HG03469 (cell line): Measurements from ENCODE around the gene RAD51.

Experiments used
- ATAC-seq: cut with Tn5 transposase; IDR thresholded peaks from one replicate; pipeline ENCODE4 v1.9.1; 2021; ENCODE audit warnings: mild to moderate bottlenecking, moderate library complexity, moderate number of reproducible peaks; ENCODE audit not compliant: unreplicated experiment

RAD51 gene

GRCh38 chr15:40721701-40722100 lies 26.7 kb downstream of the RAD51 start:
- ATAC-seq: no peak

DNA sequence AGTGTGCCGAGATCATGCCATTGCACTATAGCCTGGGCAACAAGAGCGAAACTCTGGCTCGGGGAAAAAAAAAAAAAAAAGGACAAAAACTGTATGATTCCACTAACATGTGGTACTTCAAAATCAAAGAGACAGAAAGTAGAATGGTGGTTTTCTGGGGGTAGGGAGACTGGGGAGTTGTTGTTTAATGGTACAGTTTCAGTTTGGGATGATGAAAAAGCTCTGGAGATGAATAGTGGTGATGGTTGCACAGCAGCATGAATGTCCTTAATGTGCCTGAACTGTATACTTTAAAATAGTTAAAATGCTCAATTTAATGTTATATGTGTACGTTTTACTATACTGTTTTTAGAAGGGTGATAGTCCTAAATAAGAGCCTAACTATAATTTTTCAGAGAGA lies 27.4 kb downstream of the RAD51 start:
- no peak for ATAC-seq

DNA sequence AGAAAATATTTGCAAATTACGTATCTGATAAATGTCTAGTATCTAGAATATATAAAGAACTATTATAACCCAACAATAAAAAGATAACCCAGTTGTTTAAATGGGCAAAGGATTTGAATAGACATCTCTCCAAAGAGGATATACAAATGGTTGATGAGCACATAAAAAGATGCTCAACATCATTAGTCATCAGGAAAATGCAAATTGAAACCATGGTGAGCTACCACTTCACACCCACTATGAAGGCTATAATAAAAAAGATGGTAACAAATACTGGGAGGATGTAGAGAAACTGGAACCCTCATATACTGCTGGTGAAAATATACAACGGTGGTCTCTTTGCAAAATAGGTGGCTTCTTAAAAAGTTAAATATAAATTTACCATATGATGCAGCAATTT lies 28.0 kb downstream of the RAD51 start:
- no peak for ATAC-seq

- ATAC-seq: no peak
These were observed 28.9 kb downstream of the RAD51 start for GRCh38 chr15:40723919-40724318.

- no peak for ATAC-seq
These were observed 36.1 kb downstream of the RAD51 start for GRCh38 chr15:40731034-40731433.

DNA sequence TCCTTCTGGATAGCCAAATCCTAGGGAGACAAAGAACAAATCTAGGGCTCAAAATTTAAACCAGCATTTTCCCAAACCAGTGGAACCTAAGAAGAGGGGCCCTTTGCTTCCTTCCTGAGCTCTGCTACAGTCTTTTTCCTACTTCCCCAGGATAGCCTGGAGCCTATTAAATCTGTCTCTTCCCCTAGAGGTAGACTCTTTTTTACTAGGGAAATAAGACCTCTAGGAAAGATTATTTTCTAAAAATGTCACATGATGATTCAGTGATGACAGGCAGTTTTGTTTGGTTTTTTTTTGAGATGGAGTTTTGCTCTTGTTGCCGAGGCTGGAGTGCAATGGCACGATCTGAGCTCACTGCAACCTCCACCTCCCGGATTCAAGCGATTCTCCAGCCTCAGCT lies 41.6 kb downstream of the RAD51 start:
- no peak for ATAC-seq

DNA sequence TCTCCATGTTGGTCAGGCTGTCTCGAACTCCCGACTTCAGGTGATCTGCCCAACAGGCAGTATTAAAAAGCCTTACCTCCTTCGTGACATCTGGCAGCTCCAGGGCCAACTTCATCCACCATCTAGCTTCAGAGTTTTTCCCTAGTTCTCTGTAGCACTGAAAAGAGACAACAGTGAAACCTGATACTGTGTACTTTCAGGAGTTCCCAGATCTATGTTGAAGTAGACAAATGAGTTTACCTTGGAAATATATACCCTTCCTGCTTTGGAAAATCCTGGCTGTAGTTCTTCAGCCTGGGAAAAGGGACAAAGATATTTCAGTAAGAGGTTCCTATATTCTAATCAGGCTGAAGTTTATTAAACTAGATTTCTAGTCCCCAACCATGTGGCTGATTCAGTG lies 42.1 kb downstream of the RAD51 start:
- ATAC-seq: no peak

GRCh38 chr15:40739047-40739446 lies 44.1 kb downstream of the RAD51 start:
- no peak for ATAC-seq

GRCh38 chr15:40739854-40740253 lies 44.9 kb downstream of the RAD51 start:
- ATAC-seq: no peak

GRCh38 chr15:40743485-40743901 lies 48.5 kb downstream of the RAD51 start:
- ATAC-seq: no peak

- no peak for ATAC-seq
These were observed 49.2 kb downstream of the RAD51 start for GRCh38 chr15:40743921-40744814.

GRCh38 chr15:40744815-40745152 lies 49.8 kb downstream of the RAD51 start:
- ATAC-seq: no peak

- ATAC-seq: no peak
These were observed 52.0 kb downstream of the RAD51 start for GRCh38 chr15:40746916-40747418.

DNA sequence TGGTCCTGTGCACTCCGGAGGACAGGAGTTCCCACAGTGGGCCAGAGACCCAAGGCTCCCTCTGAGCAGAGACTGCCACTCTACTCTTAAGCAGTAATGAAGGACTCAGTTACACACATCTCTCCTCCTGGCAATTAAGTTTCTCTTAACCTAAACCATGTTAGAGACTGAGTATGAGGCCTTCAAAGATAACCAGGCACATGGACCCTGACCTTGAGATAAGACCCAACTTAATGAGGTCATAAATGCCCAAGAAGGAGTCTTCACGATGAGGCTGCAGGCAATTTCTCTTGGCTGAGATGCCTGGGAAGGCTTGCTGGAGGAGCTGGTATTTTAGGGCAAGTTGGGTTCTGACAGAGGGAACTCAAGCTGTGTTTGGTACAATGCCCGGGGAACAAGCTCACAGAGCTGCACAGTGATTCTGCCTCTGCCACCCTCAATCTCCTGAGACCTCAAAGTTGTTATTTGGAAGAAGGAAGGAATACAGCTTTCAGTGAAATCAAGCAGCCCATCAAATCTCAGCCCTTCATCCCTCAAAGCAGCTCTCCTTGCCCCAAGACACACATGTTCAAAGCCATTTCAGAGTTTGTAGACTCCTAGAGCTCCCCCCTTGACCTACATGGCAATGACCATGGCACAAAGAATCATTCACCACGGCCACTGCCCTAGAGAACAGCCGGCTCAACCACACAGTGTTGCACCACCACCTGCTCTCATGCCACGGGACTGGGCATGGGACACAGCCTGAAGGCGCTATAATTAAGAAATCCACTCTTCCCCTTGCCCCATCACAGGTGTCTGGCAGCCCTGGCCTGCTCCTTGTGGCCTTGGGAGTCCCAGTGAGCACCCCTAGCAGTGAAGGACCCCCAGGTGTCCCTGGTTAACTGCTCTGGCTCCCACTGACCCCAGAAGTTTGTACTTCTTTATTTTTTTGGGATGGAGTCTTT lies 53.0 kb downstream of the RAD51 start:
- no peak for ATAC-seq

GRCh38 chr15:40749151-40749630 lies 54.2 kb downstream of the RAD51 start:
- no peak for ATAC-seq

DNA sequence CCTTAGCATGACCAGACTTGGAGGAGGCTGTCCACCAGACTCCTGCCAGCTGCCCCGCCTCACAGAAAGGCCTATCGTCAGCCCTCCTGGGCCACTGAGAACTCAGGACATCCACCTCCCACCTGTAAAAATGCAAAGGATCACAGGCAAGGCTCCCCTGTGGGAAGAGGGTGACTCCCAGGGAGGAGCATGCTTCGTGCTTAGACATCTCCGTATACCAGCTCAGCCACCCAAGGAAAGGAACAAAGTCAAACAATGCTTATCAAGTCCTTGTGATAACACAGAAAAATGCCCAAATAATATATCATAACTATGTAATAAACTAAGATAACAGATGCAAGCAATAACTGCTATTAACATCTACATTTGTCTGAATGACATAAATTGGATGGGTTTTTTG lies 55.9 kb downstream of the RAD51 start:
- ATAC-seq: no peak

DNA sequence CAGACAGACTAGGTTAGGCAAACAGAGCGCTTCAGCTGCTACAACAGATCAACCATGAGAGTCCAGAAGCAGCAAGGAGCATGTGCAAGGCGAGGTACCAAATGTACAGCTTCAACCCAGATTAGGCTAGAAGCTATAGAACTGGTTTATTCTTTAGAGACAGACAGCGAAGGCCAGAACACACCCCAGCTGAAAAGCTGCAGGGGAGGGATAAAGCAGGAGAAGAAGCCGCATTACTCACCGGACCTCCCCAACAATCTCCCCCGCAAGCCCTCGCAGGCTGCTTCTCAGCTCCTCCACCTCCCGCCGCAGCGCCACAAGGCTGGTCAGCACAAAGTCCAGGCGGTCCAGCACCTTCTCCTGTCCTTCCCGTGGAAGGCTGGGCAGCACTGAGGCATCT lies 56.8 kb downstream of the RAD51 start:
- no peak for ATAC-seq

GRCh38 chr15:40754574-40754882 lies 59.6 kb downstream of the RAD51 start:
- ATAC-seq: no peak

DNA sequence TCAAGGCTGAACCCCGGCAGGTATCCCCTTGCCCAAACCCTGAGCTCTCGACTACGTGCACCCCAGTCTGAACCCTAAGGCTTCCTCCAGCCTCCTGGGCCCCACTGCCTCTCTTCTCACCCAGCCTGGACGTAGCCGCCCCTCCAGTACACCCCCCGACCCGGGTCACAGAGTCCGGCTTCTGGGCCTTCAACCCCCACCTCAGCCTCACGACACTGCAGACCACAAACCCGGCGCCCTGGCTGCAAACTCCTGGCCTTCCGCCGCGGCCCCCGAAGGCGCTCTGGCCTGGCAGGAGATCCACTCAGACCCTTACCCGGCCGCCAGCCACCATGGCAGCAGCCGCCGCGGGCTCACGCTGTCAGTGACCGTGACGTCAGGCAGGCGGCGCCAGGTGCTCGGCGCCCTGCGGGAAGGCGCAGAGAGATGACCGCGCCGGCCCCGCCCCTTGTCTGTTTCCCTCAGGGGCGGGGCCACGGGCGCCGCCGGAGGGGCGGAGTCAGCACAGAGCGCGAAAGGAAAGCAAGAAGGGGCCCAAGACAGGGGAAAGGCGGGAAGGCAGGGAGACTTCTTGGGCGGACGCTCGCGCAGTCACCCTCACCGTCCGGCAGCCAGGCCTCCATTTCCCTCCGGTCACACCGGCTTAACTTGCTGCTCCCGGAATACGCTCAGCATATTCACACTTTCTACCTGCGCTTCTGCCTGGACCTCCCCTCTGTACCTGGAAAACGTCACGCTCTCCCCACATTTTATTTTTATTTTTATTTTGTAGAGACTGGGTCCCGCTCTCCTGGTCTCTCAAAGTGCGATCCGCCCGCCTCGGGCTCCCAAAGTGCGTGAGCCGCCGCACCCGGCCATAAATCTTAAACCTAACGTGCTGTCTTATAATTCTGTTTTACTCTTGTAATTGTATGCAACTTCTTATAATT lies 60.2 kb downstream of the RAD51 start, which contains the start of gene RMDN3:
TSS of gene RMDN3 (minus strand) at position 372 of the 929 bp plus-strand sequence. CDS start 471 bp downstream, outside the sequence.
- ATAC-seq: peak; percentile 86

- ATAC-seq: no peak
These were observed 60.8 kb downstream of the RAD51 start for GRCh38 chr15:40755812-40756208.
